ENCODE data around the gene SYT14.

The SYT14 gene

DNA sequence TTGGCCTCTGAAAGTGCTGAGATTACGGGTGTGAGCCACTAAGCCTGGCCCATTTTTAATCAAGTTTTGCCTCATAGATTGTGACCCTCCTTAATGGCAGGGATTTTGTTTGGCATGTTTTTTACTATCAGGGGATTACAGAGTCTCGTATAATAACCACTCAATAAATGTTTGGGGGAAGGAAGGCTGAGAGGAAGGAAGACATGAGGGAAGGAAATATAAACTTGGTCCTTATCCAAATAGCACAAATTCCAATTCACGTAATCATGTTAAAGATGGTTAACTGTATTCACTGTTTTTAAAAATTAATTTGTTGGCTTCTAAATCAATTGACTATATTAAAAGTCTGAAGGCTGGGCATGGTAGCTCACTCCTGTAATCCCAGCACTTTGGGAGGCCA is 263.7 kb downstream of the SYT14 start:
- TF ChIP-seq, protein P1, sequence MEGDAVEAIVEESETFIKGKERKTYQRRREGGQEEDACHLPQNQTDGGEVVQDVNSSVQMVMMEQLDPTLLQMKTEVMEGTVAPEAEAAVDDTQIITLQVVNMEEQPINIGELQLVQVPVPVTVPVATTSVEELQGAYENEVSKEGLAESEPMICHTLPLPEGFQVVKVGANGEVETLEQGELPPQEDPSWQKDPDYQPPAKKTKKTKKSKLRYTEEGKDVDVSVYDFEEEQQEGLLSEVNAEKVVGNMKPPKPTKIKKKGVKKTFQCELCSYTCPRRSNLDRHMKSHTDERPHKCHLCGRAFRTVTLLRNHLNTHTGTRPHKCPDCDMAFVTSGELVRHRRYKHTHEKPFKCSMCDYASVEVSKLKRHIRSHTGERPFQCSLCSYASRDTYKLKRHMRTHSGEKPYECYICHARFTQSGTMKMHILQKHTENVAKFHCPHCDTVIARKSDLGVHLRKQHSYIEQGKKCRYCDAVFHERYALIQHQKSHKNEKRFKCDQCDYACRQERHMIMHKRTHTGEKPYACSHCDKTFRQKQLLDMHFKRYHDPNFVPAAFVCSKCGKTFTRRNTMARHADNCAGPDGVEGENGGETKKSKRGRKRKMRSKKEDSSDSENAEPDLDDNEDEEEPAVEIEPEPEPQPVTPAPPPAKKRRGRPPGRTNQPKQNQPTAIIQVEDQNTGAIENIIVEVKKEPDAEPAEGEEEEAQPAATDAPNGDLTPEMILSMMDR (IDR thresholded peaks at IDR 0.05), result no peak
- no peak for TF ChIP-seq ZFX (IDR thresholded peaks at IDR 0.05; ENCODE audit: borderline replicate concordance)

DNA sequence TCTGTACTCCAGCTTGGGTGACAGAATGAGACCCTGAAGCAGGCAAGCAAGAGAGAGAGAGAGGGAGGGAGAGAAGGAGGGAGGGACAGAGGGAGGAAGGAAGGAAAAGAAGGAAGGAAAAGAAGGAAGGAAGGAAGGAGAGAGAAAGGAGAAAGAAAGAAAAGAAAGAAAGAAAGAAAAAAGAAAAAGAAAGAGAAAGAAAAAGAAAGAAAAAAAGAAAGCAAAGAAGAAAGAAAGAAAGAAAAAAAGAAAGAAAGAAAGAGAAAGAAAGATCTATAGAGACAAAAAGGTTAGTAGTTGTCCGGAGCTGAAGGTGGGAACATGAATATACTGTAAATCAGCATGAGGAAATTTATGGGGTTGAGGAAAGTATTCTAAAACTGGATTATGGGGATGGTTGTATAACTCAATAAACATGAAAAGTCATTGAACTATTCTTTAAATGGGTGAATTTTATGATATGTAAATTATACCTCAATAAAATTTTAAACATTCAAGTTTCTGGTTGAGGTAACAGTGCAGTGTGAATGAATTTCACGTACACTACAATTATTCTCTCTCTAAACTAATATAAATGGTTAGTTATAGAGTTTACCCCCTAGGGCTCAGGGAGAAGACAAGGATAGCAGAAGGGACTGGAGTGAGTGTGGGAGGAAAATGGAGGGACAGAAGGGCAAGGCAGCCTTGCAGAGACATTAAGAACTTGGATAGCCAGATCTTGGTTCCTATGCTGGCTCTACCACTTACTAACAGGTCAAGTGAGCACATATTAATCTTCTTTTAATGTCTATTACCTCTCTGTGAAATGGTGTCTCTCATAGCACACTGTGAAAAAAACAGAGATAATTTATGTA is 269.8 kb downstream of the SYT14 start:
- no peak overlapping the region for H3K27ac ChIP-seq
- TF ChIP-seq, protein P1 (IDR thresholded peaks at IDR 0.05), result no peak
- TF ChIP-seq ZFX (IDR thresholded peaks at IDR 0.05; ENCODE audit: borderline replicate concordance), result no peak

More for the DNA sequence above, 263.7 kb downstream of the SYT14 start:
- H3K27ac ChIP-seq, result no peak overlapping the region

DNA sequence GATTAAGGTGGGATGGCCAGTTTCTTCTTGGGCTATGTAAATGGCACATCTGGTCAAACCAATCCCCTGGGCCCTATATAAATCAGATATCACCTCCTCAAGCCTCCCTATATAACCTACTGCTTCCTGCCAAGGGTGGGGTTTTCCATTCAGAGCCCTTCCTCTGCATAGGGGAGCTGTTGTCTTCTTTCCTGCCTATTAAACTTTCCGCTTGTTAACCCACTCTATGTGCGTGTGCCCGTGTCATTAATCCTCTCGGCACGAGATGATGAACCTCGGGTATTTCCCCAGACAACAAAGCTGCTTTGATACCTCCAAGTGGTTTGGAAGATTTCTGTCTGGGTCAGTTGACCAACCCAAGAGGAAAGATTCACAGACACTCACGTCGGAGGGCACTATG is 275.3 kb downstream of the SYT14 start:
- TF ChIP-seq ZFX (IDR thresholded peaks at IDR 0.05; ENCODE audit: borderline replicate concordance), result no peak
- no peak overlapping the region for H3K27ac ChIP-seq

DNA sequence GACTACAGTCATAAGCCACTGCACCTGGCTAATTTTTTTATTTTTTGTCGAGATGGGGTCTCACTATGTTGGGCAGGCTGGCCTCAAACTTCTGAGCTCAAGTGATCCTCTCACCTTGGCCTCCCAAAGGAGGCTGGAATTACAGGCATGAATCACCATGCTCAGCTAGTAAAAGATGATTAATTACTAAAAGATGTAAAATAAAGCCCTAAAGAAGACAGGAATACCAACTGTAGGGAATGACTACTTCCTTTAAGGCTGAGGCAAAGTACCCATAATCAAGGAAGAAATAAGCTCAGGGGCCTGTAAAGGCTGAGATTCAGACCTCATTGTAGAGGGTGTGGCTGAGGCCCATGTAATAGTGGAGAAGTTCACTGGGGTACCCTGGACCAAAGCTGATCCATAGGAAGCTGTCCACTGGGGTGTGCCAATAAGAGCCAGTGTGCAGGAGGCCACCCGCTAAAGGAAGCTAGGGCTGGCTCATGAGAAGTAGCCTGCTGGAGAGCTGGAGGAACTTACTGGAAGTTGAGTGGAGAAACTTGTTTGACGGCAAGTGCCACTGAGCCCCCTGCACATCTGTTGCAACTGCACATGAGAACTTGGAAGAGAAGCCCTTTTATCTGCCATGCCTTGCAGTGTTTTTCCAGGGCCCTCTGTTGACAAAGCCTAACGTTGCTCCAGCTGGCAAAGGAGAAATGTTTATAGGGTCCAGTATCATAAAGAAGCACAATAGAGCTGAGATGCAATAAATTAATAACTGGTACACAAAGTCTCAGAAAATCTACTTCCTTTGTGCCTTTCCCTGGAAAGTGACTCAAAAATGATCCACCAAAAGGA is 276.8 kb downstream of the SYT14 start:
- no peak for TF ChIP-seq ZFX (IDR thresholded peaks at IDR 0.05; ENCODE audit: borderline replicate concordance)
- TF ChIP-seq, protein P1 (IDR thresholded peaks at IDR 0.05), result no peak
- H3K27ac ChIP-seq, result no peak overlapping the region

DNA sequence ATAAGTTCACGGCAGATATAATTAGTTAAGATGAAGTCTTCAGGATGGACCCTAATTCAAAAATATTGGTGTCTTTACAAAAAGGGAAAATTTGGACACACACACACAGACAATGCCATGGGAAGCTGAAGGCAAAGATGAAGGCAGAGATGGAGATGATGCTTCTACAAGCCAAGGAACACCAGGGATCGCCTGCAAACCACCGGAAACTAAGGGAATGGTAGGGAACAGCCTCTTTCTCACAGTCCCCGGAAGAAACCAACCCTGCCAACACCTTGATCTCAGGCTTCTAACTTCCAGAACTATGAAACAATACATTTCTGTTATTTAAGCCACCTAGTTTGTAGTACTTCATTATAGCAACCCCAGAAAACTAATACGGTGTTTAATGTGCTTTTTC is 279.5 kb downstream of the SYT14 start:
- no peak overlapping the region for H3K27ac ChIP-seq
- no peak for TF ChIP-seq ZFX (IDR thresholded peaks at IDR 0.05; ENCODE audit: borderline replicate concordance)
- TF ChIP-seq, protein P1 (IDR thresholded peaks at IDR 0.05), result no peak

DNA sequence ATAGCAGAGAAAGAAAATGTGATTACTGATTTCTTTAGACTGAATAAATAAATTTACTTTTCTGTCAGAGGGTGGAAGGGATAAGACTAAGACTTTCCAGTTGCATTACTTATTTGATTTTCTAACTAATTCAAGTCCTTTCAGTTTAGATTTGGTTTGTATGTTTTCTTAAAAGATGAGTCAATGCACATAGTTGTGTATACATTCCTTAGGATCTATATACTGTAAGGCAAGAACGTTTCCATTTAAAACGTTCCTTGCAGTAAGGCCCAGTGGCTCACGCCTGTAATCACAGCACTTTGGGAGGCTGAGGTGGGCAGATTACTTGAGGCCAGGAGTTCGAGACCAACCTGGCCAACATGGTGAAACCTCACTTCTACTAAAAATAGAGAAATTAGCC is 280.0 kb downstream of the SYT14 start:
- TF ChIP-seq, protein P1 (IDR thresholded peaks at IDR 0.05), result no peak
- TF ChIP-seq ZFX (IDR thresholded peaks at IDR 0.05; ENCODE audit: borderline replicate concordance), result no peak
- no peak overlapping the region for H3K27ac ChIP-seq
